Lung microvascular endothelial cell (primary cell): ENCODE results near the gene RCN2. TPM values are rescaled to one million over a fixed set of nuclear protein-coding genes. Genes with fewer than 3 reads are reported as not detected.
A peak's percentile ranks its signal among the peaks of the same experiment; 100 is the strongest.
"Not testable (repeated sequence)": the region's sequence is repeated elsewhere in the genome, so short reads cannot be mapped to it uniquely, and the experiment has no call there.

Source experiments
- DNase-seq, 2 donors: peaks; one replicate each; pipeline versions ENCODE4 v3.0.0 to v3.0.0-alpha.2; 2010; ENCODE audit warnings: low read depth in 2 of 2
- total RNA-seq: library from RNA; depleted of rRNA; stranded (reverse); fragments of >200 nt; gene quantifications from 2 replicates; pipeline ENCODE4 v1.2.1, GENCODE V29; 2014

Gene RCN2
- total RNA-seq, 1 donor from 2014 or later, result 42.3 TPM

DNA sequence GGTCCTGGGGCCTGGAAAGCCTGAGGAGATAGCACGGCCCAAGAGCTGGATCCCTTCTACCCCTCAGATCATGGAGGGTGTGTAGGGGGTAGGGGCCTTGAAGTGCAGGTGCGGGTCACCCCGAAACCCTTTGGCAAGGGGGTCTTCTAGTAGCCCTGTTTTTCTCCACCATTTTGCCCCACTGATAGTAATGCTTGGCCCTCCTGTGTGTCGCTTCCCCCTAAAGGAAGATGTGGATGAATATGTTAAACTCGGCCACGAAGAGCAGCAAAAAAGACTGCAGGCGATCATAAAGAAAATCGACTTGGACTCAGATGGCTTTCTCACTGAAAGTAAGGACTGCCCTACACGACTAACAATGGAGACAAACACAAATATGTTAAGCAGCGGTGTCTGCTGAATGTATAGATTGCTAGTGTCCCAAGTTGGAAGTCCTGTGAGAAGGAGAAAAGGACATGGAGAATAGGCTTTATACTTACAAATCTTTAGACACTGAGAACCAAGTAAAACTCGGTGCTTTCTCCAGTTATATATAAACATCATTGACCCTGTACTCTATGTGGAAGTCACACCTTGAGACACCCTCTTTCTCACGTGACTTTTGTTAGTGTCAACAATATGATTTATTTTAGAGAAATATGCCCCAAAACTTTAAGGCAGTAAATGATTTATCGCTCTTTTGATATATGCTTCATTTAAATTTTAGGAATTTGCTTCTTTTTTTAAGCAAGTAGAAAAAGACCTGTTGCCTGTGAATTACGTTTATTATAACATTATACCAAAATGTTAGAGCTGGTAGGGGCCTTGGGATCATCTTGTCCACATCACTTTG, 802 bp downstream of the RCN2 start:
- DNase-seq, result peak in 1 of 2 donors; percentile 14

DNA sequence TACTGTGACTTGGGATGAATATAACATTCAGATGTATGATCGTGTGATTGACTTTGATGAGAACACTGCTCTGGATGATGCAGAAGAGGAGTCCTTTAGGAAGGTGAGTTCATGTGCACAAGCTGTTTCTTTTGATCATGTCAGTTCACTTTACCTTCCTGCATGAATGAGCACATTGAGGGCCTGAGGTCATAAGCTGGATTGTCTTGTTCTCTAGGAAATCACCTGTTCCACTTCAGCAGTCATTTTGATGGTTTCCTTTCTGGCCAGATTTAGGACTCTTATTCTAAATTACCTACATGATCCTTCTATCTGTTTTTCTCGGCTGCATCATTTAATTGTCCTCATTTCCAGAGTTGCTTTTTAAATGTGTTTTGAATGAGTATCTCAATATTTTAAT, 4.1 kb downstream of the RCN2 start:
- DNase-seq, result no peak

DNA sequence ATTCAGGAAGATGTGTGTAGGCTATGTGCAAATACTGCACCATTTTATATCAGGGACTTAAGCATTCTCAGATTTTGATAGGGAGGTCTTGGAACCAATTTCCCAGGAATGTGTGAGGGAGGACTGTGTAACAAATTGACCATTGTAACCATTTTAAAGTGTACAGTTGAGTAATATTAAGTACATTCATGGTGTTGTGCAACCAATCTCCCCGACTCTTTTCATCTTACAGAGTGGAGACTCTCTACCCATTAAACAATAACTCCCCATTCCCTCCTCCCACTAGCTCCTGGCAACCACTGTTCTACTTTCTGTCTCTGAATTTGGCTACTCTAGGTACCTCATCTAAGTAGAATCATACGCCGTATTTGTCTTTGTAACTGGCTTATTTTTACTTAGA, 5.1 kb downstream of the RCN2 start:
- no peak for DNase-seq

DNA sequence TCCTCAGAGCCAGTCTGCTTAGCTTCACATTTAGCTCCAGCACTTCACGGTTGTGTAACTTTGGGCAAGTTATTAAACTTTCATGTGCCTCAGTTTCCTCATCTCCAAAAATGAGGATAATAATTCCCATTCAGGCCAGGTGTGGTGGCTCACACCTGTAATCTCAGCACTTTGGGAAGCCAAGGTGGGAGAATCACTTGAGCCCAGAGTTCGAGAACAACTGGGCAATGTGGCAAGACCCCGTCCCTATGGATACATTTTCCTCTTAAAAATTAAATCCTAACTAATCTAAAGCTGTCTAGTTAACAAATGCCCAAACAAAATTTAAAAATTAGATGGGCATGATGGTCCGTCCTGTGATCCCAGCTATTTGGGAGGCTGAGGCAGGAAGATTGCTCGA, 7.2 kb downstream of the RCN2 start:
- no peak for DNase-seq

DNA sequence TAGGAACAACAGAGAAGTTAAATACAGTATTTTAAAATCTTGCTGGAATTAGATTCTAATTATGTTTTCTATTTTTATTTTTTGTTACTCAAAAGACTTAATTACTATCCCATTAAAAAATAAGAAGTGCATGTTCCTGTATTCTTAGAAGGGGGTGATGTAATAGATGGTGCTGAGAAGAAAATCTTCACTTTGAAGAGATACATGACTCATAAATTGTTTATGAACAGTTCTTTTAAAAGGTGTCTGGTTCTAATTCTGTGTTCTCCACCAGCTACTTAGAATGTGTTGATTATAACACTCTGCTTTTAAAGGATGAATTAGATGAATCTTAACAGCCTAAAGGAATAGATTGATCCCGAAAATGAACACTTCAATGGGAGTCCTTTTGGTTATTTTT, 8.2 kb downstream of the RCN2 start:
- no peak for DNase-seq

DNA sequence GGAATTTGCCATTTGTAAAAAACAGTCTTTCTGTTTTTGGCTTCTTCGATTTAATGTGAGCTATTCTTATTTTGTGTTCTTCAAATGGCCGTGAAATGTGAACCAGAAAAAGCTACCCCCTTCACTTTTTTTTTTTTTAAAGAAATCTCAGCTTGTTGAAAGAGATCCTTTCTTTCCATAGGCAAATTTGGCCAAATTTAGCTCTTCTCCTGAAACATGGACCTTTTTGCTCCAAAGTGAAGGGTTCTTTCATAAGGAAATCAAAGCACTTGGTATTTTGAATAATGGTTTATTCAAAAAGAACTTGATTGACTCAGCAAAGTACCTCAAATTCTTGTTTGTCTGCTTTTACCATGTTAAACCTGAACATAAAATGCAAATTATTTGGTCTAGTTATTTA, 10.1 kb downstream of the RCN2 start:
- DNase-seq, result no peak

DNA sequence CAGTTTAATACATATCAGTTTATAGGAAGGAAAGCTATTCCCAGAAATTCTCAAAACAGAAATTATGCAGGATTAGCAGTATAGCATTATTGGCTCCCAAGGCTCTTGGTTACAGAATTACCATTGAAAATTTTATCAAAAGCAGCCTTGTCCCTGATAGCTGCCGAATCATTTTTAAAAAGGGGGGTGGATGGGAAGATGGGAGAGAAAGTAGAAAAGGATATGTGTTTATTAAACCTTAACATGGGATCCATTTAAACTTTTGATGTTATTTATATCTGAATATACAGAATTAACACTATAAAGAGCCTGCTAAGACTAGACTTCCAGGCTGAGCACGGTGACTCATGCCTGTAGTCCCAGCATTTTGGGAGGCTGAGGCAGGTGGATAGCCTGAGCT, 10.8 kb downstream of the RCN2 start:
- DNase-seq, result no peak

DNA sequence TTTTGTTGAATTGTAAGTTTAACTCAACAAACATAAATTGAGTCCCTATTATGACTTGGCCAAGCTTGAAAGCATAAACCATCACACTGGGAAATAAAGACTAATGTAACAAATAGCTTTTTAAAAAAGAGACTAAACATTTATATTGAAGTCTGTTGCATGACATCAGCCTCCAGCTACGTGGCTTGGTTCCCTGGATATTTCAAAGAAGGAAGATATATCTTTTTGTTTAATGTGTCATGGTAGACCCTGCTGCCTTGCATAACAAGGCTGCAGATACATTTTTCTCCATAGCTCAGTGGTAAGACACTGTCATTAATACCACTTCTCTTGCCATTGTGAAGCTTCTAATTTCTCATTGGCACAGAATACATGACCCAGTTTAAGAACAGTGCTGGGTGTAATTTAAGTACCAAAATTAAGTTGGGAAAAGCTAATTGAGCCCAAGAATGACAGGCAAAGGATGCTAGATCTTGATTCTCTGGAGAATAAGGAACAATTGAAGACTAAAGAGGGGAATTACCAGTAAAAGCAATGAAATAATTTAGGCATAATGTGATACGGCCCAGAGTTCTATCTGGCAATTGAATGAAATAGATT, 14.0 kb downstream of the RCN2 start:
- DNase-seq, result no peak

DNA sequence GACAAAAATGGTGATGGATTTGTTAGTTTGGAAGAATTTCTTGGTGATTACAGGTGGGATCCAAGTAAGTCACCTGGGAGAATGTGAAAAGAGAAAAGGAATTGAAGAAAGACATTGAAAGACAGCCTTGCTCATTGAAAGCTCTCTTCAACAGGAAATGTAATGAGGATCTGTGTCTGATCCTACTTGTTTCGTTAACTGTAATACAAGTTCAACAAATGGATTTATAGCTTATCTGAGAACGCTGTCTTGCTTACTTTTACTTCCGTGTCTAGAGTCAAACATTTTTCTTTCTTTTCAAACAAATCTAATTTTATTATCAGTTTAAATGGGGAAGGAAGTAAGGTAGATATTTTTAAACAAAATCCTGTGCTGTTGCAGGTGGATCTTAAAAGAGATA, 15.9 kb downstream of the RCN2 start:
- no peak for DNase-seq

DNA sequence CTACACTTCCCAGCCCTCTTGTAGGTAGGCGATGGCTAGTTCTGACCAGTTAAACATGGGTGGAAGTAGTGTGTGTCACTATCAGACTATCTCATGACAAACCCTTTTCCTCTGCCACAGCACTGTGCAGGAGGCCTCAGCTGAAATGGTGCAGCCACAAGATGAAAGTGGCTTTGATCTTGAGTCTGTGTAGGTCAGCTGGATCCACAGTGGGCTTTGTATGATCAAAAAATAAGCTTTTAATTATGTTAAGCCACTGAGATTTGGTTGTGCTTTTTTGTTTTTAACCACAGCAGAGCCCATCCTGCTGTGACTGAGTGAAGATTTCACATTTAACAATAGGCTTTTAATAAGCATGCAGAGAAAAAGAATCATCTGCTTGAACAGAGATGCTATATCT, 19.7 kb downstream of the RCN2 start:
- DNase-seq, result no peak

DNA sequence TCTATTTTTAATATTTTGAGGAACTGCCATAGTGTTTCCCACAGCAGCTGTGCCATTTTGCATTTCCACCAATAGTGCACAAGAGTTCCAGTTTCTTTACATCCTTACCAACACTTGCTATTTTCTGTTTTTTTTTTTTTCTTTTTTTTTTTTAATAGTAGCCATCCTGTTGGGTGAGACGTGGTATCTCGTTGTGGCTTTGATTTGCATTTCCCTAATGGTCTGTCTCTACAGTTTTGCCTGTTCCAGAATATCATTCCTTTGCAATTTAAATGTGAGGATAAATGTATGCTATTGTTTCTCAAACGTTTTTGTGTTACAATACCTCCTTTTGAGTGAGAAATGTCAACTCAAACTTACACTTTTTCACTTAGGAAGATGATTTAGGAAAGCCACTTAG, 22.4 kb downstream of the RCN2 start:
- no peak for DNase-seq

DNA sequence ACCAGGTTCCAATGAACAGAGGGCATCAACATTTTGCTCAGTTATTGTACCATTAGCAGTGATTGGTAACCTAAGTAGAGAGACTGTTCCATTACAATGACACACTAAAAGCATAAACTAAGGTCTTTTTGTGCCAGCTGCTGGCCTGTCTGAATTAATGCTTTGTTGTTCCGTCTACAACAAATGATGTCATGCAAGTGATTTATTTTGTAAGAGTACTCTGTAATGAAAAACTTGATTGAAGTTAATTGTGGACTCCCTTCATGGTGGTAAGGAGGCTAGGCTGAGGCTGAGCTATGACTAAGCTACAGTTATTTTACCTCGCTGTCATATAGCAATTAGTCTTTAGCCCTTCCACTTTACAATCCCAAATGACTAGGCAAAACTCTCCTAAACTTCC, 23.2 kb downstream of the RCN2 start:
- DNase-seq, result no peak

DNA sequence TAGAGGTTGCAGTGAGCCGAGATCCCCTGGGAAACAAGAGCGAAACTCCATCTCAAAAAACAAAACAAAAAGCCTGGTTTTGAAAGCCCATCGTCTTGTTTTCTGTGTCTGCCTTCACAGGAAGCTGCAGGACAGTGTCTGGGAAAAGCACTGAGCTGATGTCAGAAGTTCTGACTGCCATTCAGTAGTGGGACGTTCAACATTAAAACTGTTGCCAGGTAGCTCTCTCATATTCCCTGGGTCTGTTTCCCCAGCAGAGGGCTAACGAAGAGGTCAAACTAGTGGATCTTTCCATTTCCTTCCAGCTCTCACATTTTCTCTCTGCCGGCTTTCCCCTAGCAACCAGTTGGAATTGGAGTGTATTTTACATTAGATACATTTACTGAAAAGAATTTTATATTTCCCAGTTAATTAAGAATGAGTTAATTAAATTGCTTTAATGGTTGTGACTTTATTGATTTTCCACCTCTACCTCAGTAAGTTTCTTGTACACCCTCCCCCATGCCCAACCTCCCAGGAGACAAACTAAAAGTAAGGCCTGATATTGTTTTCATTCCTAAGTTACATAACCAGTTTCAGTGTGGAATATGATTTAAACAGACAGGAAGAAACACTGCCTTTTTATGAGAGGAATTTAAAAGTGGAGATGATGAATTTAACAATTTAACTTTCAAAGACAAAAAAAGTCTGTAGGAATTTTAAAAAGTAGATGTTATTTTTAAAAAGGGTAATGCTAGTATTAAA, 29.9 kb downstream of the RCN2 start:
- peak; percentile 25 to 87 for DNase-seq

DNA sequence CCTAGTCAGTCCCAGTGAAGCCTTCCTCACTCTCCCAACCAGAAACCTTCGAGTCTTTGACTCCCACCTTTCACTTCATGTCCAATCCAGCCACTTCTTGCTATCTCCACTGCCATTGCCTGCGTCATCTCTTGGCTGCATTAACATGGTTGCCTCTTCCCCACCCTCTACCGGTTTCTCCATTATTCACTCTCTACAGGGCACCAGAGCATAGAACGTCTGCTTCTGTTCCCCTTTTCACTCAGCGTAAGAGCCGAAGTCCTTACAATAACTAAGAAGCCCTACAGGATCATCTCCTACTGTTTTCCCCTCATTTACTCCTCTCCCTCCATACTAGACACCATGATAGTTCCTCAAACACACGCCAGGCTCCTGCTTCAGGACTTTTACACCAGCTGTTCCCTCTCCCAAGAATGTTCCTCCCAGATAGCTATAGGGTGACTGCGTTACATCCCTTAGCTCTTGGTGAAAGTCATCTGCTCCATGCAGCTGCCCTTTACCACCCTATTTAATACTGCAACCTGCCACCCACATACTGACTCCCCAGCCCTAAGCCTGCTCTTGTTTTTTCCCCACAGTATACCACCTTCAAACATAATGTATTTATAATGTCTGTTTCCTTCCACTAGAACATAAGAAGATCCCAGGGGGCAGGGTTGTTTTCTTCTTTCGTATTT, 30.9 kb downstream of the RCN2 start:
- no peak for DNase-seq

DNA sequence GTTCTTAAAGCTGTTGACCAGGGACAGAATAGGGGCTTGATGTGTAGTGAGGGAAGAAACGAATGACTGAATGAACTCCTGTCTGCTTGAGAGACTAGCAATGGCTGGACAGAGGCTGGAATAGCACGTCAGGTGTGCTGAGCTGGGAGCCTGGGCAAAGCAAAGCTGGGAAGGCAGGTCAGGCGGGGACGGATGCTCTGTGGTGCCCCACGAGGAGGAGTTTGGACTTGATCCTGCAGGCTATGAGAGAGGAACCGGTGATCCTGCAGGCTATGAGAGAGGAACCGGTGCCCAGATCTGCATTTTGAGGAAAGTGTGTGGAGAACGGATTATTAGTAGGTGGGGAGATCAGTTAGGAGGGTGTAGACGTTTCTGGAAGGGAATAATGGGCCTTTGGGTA, 32.0 kb downstream of the RCN2 start:
- no peak for DNase-seq

DNA sequence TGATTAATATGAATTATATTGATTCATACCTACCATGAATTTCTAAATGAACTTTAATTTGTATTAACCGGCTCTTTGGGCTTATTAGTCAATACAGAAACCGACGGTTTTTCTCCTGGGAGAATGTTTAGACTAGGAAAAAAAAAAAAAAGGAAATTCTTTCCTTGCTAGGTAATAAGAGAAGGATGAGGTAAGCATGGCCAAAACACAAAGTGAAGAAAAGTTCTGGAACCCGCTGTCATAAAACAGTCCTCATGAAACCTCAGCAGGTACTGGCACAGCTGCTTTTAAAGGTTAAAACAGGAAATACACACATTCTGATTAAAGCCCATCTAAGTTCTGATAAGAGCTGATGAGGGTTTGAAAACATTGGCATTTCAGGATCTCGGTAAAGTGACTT, 32.6 kb downstream of the RCN2 start:
- peak in 1 of 2 donors; percentile 25 for DNase-seq

DNA sequence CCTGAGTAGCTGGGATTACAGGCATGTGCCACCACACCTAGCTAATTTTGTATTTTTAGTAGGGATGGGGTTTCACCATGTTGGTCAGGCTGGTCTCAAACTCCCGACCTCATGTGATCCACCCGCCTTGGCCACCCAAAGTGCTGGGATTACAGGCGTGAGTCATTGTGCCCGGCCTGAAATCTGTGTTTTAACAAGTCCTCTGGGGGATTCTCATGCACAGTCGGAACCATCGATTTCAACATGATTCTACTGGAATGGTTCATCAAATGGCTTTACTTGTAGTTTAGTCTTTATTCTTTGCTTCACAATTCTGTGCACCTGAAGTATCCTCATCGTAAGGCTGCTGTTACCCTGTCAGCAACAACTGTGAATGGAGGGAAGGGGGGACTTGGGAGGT, 34.5 kb downstream of the RCN2 start:
- DNase-seq, result not testable (repeated sequence)

DNA sequence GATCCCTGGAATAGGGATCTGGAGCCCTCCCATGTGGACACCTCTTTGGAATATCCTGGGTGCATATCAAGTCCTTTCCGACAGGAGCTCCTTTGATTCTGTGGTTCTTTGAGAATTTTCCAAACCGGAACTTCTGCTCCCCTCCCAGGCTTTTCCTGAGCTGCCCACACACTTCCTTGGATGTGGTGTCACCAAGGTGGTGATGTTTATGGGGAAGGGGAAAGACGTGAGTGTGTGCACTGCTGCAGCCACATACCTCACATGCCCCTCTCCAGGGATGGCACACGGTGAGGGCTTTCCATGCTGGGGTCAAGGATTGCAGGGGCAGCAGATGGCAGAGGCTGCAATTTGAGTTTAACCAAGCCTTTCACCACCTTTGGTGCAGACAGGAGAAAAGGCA, 35.5 kb downstream of the RCN2 start:
- DNase-seq, result peak in 1 of 2 donors; percentile 50

DNA sequence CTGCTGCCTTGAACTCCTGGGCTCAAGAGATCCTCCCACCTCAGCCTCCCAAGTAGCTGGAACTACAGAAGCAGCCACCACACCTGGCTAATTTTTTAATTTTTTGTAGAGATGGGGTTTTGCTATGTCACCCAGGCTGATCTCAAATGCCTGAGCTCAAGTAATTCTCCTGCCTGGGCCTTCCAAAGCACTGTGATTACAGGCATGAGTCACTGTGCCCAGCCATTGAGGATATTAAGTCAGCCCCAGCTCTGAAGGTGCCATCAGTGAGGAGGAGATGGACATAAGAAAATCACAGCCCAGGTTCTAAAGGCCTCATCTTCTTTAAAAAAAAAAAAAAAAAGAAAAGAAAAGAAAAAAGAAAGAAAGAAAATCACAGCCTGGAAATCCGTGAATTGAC, 36.8 kb downstream of the RCN2 start:
- DNase-seq, result peak in 1 of 2 donors; percentile 44

DNA sequence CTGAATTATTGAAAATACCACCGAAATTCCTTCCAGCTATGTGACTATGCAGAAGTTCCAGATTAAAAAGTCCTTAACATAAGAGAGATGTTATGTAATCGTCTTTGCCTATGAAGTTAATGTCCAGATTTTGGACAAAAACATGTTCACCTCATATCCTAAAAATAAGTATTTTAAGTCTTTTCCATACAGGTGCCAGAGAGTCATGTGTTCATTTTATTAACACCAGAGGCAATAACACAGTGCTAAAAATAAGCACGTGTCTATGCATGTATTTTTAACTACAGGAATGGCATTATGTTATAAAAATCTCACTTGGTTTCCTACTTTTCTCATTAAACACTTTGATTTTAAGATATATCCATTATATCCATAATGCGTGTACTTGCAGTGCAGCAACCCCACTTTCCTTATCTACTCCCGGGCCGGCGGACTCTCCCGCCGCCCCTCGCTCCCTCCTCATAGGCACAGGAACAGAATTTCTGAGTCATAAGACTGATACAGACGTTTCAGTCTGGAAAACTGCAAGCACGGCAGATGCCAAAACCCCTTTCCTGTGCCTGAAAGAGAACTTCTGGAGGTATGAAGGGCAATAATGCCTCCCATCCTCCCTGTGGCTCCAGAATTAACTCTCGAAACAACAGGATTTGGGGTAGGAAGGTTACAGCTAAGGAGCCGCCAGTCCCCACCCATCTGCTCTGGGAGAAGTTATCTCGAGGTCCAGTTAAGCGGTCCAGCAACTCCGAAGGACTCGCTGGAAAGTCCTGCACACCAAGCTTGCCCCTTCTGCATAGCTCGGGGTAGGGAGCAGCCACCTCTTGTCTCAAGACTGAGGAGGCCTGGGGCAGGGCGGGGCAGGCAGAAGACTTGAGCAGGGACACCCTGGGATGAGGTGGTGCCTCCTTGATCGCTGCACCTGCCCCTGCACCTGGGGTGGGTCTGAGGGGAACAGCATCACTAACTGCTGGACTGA, 41.1 kb downstream of the RCN2 start:
- DNase-seq, result peak in 1 of 2 donors; percentile 56

DNA sequence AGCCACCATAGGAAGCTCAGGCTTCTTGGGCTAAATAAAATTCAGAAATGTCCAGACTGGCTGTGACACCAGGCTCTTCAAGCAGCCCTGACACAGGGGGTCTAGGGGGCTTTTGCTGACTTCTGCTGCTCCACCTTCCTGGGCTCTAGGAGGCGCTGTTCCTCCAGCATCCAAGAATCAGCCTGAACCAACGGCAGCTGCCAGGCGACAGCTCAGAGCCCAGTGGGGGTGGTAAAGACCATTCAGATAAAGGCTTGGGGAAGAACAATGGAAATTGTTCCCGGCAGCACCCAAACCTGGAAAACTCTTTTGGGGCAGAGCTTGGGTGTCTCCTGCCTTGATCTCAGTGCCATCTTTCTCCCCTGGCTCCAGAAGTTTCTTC, 41.8 kb downstream of the RCN2 start:
- DNase-seq, result peak; percentile 76 to 82
